CD4-positive, CD25-positive, alpha-beta regulatory T cell (primary cell): ENCODE measurements around the gene KRT83. TPM values are rescaled to one million over a fixed set of nuclear protein-coding genes. Genes with fewer than 3 reads are reported as not detected.

Source experiments
- ATAC-seq, 2 donors: fragments of 150-1000 bp; cut with Tn5 transposase; one replicate each; pipeline ENCODE4 v1.10.0; 2021; ENCODE audit warnings: low read depth in 2 of 2, moderate number of reproducible peaks in 2 of 2, moderate library complexity in 1 of 2
- DNase-seq, 3 donors: peaks; one replicate each; pipeline versions ENCODE4 v3.0.0 to v3.0.0-alpha.2; 2012 to 2022; ENCODE audit warnings: mixed read lengths in 1 of 3
- H3K27ac ChIP-seq: one replicate; pipeline ENCODE4 v1.7.0; 2013; ENCODE audit warnings: mild to moderate bottlenecking, low read length; ENCODE audit not compliant: insufficient read depth, poor library complexity, severe bottlenecking
- H3K27me3 ChIP-seq: one replicate; pipeline ENCODE4 v1.7.0; 2013; ENCODE audit warnings: low read length; ENCODE audit not compliant: control insufficient read depth, insufficient read depth
- H3K36me3 ChIP-seq: one replicate; pipeline ENCODE4 v1.7.0; 2013; ENCODE audit warnings: mild to moderate bottlenecking, low read length, moderate library complexity; ENCODE audit not compliant: control insufficient read depth, insufficient read depth
- H3K4me1 ChIP-seq: 2 replicates; pipeline ENCODE4 v1.7.0; 2013; ENCODE audit warnings: mild to moderate bottlenecking, low read length; ENCODE audit not compliant: insufficient read depth, control insufficient read depth, poor library complexity, severe bottlenecking
- H3K4me3 ChIP-seq: one replicate; pipeline ENCODE4 v1.7.0; 2013; ENCODE audit warnings: low read depth, mild to moderate bottlenecking, low read length, moderate library complexity
- H3K9me3 ChIP-seq, 2 experiments: 1 replicate in 1 of 2; 2 replicates in 1 of 2; pipeline ENCODE4 v1.7.0; 2013; ENCODE audit warnings: low read length in 2 of 2, mild to moderate bottlenecking in 1 of 2, moderate library complexity in 1 of 2; ENCODE audit not compliant: control insufficient read depth in 2 of 2
- H3K27ac Mint-ChIP-seq, 3 donors: one replicate each; pipeline ENCODE4 v1.8.0; 2020 to 2022; ENCODE audit warnings: mild to moderate bottlenecking in 3 of 3, mixed read lengths in 3 of 3, moderate library complexity in 2 of 3
- H3K27me3 Mint-ChIP-seq: one replicate; pipeline ENCODE4 v1.8.0; 2022; ENCODE audit warnings: mild to moderate bottlenecking, mixed read lengths
- H3K36me3 Mint-ChIP-seq: one replicate; pipeline ENCODE4 v1.8.0; 2020; ENCODE audit warnings: mixed read lengths
- H3K4me1 Mint-ChIP-seq, 4 donors: one replicate each; pipeline ENCODE4 v1.8.0; 2020 to 2022; ENCODE audit warnings: mixed read lengths in 4 of 4, mild to moderate bottlenecking in 1 of 4
- H3K4me3 Mint-ChIP-seq, 4 donors: one replicate each; pipeline ENCODE4 v1.8.0; 2020 to 2022; ENCODE audit warnings: mild to moderate bottlenecking in 4 of 4, mixed read lengths in 4 of 4, moderate library complexity in 3 of 4
- H3K9me3 Mint-ChIP-seq, 7 donors: one replicate each; pipeline ENCODE4 v1.8.0; 2020 to 2022; ENCODE audit warnings: mixed read lengths in 7 of 7, mild to moderate bottlenecking in 3 of 7, moderate library complexity in 2 of 7
- polyA plus RNA-seq, 4 donors: library from polyadenylated mRNA; unstranded; fragments of 300-500 nt; fragmentation: Illumina TruSeq; gene quantifications; one replicate each; pipeline ENCODE4 v1.2.3, GENCODE V29; 2021
- total RNA-seq: library from RNA; stranded (reverse); gene quantifications from one replicate; pipeline ENCODE4 v1.2.3, GENCODE V29; 2022

The KRT83 gene
- total and polyA plus RNA-seq, 5 donors from 2014 or later = not detected

DNA sequence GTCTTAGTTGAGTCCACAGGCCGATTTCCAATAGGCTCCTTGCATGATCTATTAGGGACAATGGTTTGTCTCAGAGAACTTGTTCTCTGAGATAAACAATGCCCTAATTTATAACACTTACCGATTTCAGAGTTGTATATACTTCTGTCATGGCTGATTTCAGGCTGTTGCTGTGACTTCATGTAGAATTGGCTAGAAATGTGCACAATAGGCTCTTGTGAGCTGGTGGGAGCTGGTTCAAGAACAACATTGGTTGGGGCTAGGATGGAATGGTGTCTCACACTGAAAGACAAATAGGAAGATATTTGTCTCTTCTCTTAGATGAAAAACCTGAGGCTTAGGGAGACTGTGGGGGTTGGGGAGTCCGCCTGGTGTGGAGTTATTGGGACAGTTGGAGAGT, 53.5 kb downstream of the KRT83 start:
- Mint-ChIP-seq H3K36me3 (no peaks in the 10 kb centered on the region), H3K4me3 (no peak overlapping the region), H3K9me3 (peaks cover 0 to 2% (median 0%) of the 10 kb centered on the region in 7 donors), H3K27me3 (peaks cover 4% of the 10 kb centered on the region), H3K4me1 (no peaks in the 10 kb centered on the region), H3K27ac (no peak overlapping the region)
- Histone ChIP-seq H3K27ac (no peak overlapping the region), H3K27me3 (no peaks in the 10 kb centered on the region), H3K4me1 (no peaks in the 10 kb centered on the region), H3K4me3 (no peak overlapping the region), H3K9me3 (no peaks in the 10 kb centered on the region), H3K36me3 (no peaks in the 10 kb centered on the region)
- ATAC-seq = no peak
- no peak for DNase-seq

DNA sequence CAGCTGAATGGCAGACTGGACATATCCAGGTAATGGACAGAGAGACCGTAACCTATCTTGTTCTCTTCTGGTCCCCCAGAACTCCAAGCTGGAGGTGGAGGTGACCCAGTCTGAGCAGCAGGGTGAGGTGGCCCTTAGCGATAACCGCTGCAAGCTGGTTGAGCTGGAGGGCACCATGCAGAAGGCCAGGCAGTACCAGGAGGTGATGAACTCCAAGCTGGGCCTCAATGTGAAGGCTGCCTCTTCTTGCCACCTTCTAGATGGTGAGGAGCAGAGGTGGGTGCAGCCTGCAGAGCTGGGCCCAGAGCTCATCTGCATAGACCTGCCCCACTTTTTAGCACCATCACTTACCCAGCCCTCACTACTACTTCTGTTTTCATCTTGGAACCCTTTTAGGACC, 53.9 kb downstream of the KRT83 start:
- ATAC-seq (no peak), DNase-seq (no peak)
- H3K4me1 Mint-ChIP-seq = no peaks in the 10 kb centered on the region
- peaks cover 5% of the 10 kb centered on the region for H3K27me3 Mint-ChIP-seq
- H3K36me3 ChIP-seq = no peaks in the 10 kb centered on the region
- no peaks in the 10 kb centered on the region for H3K36me3 Mint-ChIP-seq
- H3K4me3 ChIP-seq = no peak overlapping the region
- no peaks in the 10 kb centered on the region for H3K27me3 ChIP-seq
- H3K9me3 ChIP-seq = no peaks in the 10 kb centered on the region
- peaks cover 0 to 2% (median 0%) of the 10 kb centered on the region in 7 donors for H3K9me3 Mint-ChIP-seq
- H3K4me3 Mint-ChIP-seq = no peak overlapping the region
- H3K27ac Mint-ChIP-seq = no peak overlapping the region
- no peak overlapping the region for H3K27ac ChIP-seq
- no peaks in the 10 kb centered on the region for H3K4me1 ChIP-seq

DNA sequence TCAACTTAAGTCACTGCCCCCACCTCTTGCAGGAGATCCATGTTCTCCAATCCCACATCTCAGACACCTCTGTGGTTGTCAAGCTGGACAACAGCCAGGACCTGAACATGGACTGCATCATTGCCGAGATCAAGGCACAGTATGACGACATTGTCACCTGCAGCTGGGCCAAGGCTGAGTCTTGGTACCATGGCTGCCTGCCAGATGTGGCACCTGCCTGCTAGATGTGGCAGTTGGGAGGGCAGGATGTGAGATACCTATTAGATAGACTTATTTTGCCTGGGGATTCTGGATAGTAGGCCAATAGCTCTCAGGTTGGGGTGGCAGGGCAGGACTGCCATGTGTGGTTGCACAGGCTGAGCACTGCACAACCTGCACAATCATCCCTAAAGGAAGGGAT, 54.7 kb downstream of the KRT83 start:
- Mint-ChIP-seq H3K9me3 (peaks cover 0 to 2% (median 0%) of the 10 kb centered on the region in 7 donors), H3K4me1 (no peaks in the 10 kb centered on the region), H3K4me3 (no peak overlapping the region), H3K27ac (no peak overlapping the region), H3K36me3 (no peaks in the 10 kb centered on the region), H3K27me3 (peaks cover 12% of the 10 kb centered on the region)
- H3K4me3 ChIP-seq = no peak overlapping the region
- no peak overlapping the region for H3K27ac ChIP-seq
- no peaks in the 10 kb centered on the region for H3K4me1 ChIP-seq
- H3K9me3 ChIP-seq = no peaks in the 10 kb centered on the region
- no peaks in the 10 kb centered on the region for H3K36me3 ChIP-seq
- no peaks in the 10 kb centered on the region for H3K27me3 ChIP-seq
- ATAC-seq (no peak), DNase-seq (no peak)

DNA sequence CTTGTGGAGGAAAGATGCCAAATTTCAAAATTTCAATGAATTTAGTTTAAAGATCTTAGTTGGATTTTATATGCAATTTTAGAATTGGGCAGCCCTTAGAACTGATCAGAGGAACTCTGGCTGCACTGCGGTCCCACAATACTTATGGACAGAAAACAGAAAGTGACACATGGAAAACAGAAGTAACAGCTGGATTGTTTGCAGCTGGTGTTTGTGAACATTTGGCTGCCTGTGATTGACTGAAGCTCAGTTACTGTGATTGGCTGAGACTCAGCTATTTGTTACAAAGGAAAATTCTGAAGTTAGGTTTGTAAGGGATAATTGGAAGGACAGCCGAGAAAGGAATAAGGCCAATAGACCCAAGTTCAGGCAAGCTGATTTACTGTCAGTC, 56.8 kb downstream of the KRT83 start:
- no peak overlapping the region for H3K4me3 ChIP-seq
- no peak overlapping the region for H3K27ac Mint-ChIP-seq
- no peak overlapping the region for H3K27ac ChIP-seq
- peaks cover 0 to 3% (median 0%) of the 10 kb centered on the region in 7 donors for H3K9me3 Mint-ChIP-seq
- no peaks in the 10 kb centered on the region for H3K4me1 Mint-ChIP-seq
- no peak overlapping the region for H3K4me3 Mint-ChIP-seq
- H3K27me3 ChIP-seq = peaks cover 1% of the 10 kb centered on the region
- DNase-seq = no peak
- ATAC-seq = no peak
- peaks cover 29% of the 10 kb centered on the region for H3K27me3 Mint-ChIP-seq
- H3K36me3 Mint-ChIP-seq = no peaks in the 10 kb centered on the region
- H3K9me3 ChIP-seq = no peaks in the 10 kb centered on the region
- H3K4me1 ChIP-seq = no peaks in the 10 kb centered on the region
- H3K36me3 ChIP-seq = no peaks in the 10 kb centered on the region

Other genes with a start within 250 kb of the KRT83 start
- gene SMIM41, start 241.7 kb downstream of the KRT83 start, total RNA-seq = 0.54 TPM
- gene SMIM41, start 241.7 kb downstream of the KRT83 start, polyA plus RNA-seq = not detected
- gene KRT80, start 129.4 kb downstream of the KRT83 start, total RNA-seq = not detected
- not detected for gene KRT80, start 129.4 kb downstream of the KRT83 start, polyA plus RNA-seq
- not detected for gene KRT7, start 88.2 kb downstream of the KRT83 start, total RNA-seq
- gene KRT7, start 88.2 kb downstream of the KRT83 start, polyA plus RNA-seq = 1 to 10 TPM in 1 of 4 donors, under 1 TPM in 1, not detected in 2; 0.56 to 1.4 TPM
- gene KRT86, start 46.8 kb downstream of the KRT83 start, total RNA-seq = not detected
- gene KRT86, start 46.8 kb downstream of the KRT83 start, polyA plus RNA-seq = under 1 TPM in 1 of 4 donors, not detected in 3; 0.10 TPM
- gene KRT81, start 29.9 kb downstream of the KRT83 start, total RNA-seq = not detected
- not detected for gene KRT81, start 29.9 kb downstream of the KRT83 start, polyA plus RNA-seq
- not detected for gene KRT85, start 46.1 kb upstream of the KRT83 start, total RNA-seq
- gene KRT85, start 46.1 kb upstream of the KRT83 start, polyA plus RNA-seq = not detected
- gene KRT84, start 64.3 kb upstream of the KRT83 start, total RNA-seq = not detected
- gene KRT84, start 64.3 kb upstream of the KRT83 start, polyA plus RNA-seq = not detected
- not detected for gene KRT82, start 84.9 kb upstream of the KRT83 start, total RNA-seq
- not detected for gene KRT82, start 84.9 kb upstream of the KRT83 start, polyA plus RNA-seq
- not detected for gene KRT75, start 113.0 kb upstream of the KRT83 start, total RNA-seq
- gene KRT75, start 113.0 kb upstream of the KRT83 start, polyA plus RNA-seq = not detected
- gene KRT6B, start 130.7 kb upstream of the KRT83 start, total RNA-seq = not detected
- not detected for gene KRT6B, start 130.7 kb upstream of the KRT83 start, polyA plus RNA-seq
- not detected for gene KRT6C, start 152.4 kb upstream of the KRT83 start, total RNA-seq
- gene KRT6C, start 152.4 kb upstream of the KRT83 start, polyA plus RNA-seq = not detected
- gene KRT6A, start 171.9 kb upstream of the KRT83 start, total RNA-seq = not detected
- gene KRT6A, start 171.9 kb upstream of the KRT83 start, polyA plus RNA-seq = not detected
- not detected for gene KRT5, start 199.0 kb upstream of the KRT83 start, total RNA-seq
- gene KRT5, start 199.0 kb upstream of the KRT83 start, polyA plus RNA-seq = not detected
- gene KRT71, start 231.7 kb upstream of the KRT83 start, total RNA-seq = not detected
- gene KRT71, start 231.7 kb upstream of the KRT83 start, polyA plus RNA-seq = not detected